Fibroblast of villous mesenchyme (primary cell): ENCODE data around the gene COL23A1. TPM values are rescaled to one million over a fixed set of nuclear protein-coding genes. Genes with fewer than 3 reads are reported as not detected.

Experiments used
- DNase-seq: peaks from one replicate; pipeline ENCODE4 v3.0.0-alpha.2; 2010; ENCODE audit warnings: low read depth
- H3K4me3 ChIP-seq: 2 replicates; pipeline ENCODE4 v1.5.1; 2011; ENCODE audit warnings: low read depth, mild to moderate bottlenecking, low read length
- CTCF ChIP-seq: IDR thresholded peaks from 2 replicates; pipeline ENCODE4 v1.5.1; 2012; ENCODE audit warnings: low read depth, mild to moderate bottlenecking, low read length; ENCODE audit not compliant: insufficient read depth
- total RNA-seq: library from RNA; depleted of rRNA; stranded (reverse); fragments of >200 nt; gene quantifications from 2 replicates; pipeline ENCODE4 v1.2.3, GENCODE V29; 2012

COL23A1 gene
- total RNA-seq, 1 donor, result not detected

- H3K4me3 ChIP-seq, result no peak overlapping the region
- no peak for DNase-seq
- TF ChIP-seq CTCF, result no peak
These were observed 45.9 kb downstream of the COL23A1 start for GRCh38 chr5:178544166-178544834.

- H3K4me3 ChIP-seq, result no peak overlapping the region
- TF ChIP-seq CTCF, result no peak
- no peak for DNase-seq
These were observed 47.7 kb downstream of the COL23A1 start for GRCh38 chr5:178542455-178542854.

GRCh38 chr5:178540526-178540925, 49.7 kb downstream of the COL23A1 start:
- no peak for TF ChIP-seq CTCF
- no peak overlapping the region for H3K4me3 ChIP-seq
- no peak for DNase-seq

- TF ChIP-seq CTCF, result no peak
- peak; percentile 48 for DNase-seq
These were observed 51.4 kb downstream of the COL23A1 start for GRCh38 chr5:178538741-178539229.

GRCh38 chr5:178537467-178538371, 52.5 kb downstream of the COL23A1 start:
- H3K4me3 ChIP-seq, result no peak overlapping the region
- no peak for DNase-seq
- TF ChIP-seq CTCF, result no peak

More at GRCh38 chr5:178538741-178539229, 51.4 kb downstream of the COL23A1 start:
- no peak overlapping the region for H3K4me3 ChIP-seq

GRCh38 chr5:178536541-178537466, 53.4 kb downstream of the COL23A1 start:
- no peak for TF ChIP-seq CTCF
- H3K4me3 ChIP-seq, result no peak overlapping the region
- no peak for DNase-seq
